Dendritic cell treated with granulocyte-macrophage colony-stimulating factor and Interleukin-4, amounts not matched to agents 40 ng/mL and 50 ng/mL, for 4 days (primary cell): ENCODE measurements around the gene ABHD14A.
"Not testable (repeated sequence)": the region's sequence is repeated elsewhere in the genome, so short reads cannot be mapped to it uniquely, and the experiment has no call there.

ENCODE experiments used
- H3K27ac Mint-ChIP-seq: one replicate; pipeline ENCODE4 v1.8.0; 2022; ENCODE audit warnings: mild to moderate bottlenecking, mixed read lengths
- H3K27me3 Mint-ChIP-seq: one replicate; pipeline ENCODE4 v1.8.0; 2022; ENCODE audit warnings: mild to moderate bottlenecking, mixed read lengths
- H3K36me3 Mint-ChIP-seq: one replicate; pipeline ENCODE4 v1.8.0; 2022; ENCODE audit warnings: low read depth, mixed read lengths
- H3K4me1 Mint-ChIP-seq: one replicate; pipeline ENCODE4 v1.8.0; 2022; ENCODE audit warnings: low read depth, mixed read lengths
- H3K4me3 Mint-ChIP-seq: one replicate; pipeline ENCODE4 v1.8.0; 2022; ENCODE audit warnings: mild to moderate bottlenecking, moderate library complexity, mixed read lengths
- H3K9me3 Mint-ChIP-seq: one replicate; pipeline ENCODE4 v1.8.0; 2022; ENCODE audit warnings: mixed read lengths
- intact Hi-C: fragments of 100-400 bp; cut with micrococcal nuclease; formaldehyde crosslinking; loops from one replicate; pipeline ENCODE4 v1.15.0; 2022

ABHD14A gene

GRCh38 chr3:51974963-51975851 is at the start of gene ABHD14A:
Gene ABHD14A, plus strand, starts transcription at chr3:51975064. Its CDS starts 72 bp downstream, at chr3:51975136.
- Mint-ChIP-seq H3K36me3 (peaks cover 15% of the 10 kb centered on the region), H3K27me3 (no peaks in the 10 kb centered on the region), H3K4me1 (peaks cover 44% of the 10 kb centered on the region), H3K4me3 (peak within 1 kb of the TSS; percentile 92), H3K27ac (peak within 1 kb of the TSS; percentile 96), H3K9me3 (no peaks in the 10 kb centered on the region)
- intact Hi-C loops, result loop anchor here (1.0 kb wide), 1 partner anchor 33 kb away; the partner anchor contains the start of gene PARP3

- Mint-ChIP-seq H3K4me3 (no peak overlapping the region), H3K4me1 (peaks cover 6% of the 10 kb centered on the region), H3K27ac (no peak overlapping the region), H3K27me3 (peaks cover 7% of the 10 kb centered on the region), H3K9me3 (no peaks in the 10 kb centered on the region), H3K36me3 (peaks cover 8% of the 10 kb centered on the region)
- intact Hi-C loops, result no loop called here
Measured at GRCh38 chr3:51927061-51927977, 47.5 kb upstream of the ABHD14A start.

GRCh38 chr3:51928438-51928837 is 46.4 kb upstream of the ABHD14A start:
- Mint-ChIP-seq H3K9me3 (no peaks in the 10 kb centered on the region), H3K4me1 (peaks cover 6% of the 10 kb centered on the region), H3K27ac (no peak overlapping the region), H3K36me3 (peaks cover 20% of the 10 kb centered on the region), H3K27me3 (peaks cover 7% of the 10 kb centered on the region), H3K4me3 (no peak overlapping the region)
- intact Hi-C loops, result no loop called here

GRCh38 chr3:51928981-51929380 is 45.9 kb upstream of the ABHD14A start:
- H3K27me3 Mint-ChIP-seq, H3K4me3 Mint-ChIP-seq, H3K9me3 Mint-ChIP-seq, H3K27ac Mint-ChIP-seq, intact Hi-C loops, H3K4me1 Mint-ChIP-seq: not testable (repeated sequence)
- H3K36me3 Mint-ChIP-seq, result peaks cover 25% of the 10 kb centered on the region

- H3K27me3 Mint-ChIP-seq, result peaks cover 7% of the 10 kb centered on the region
- peaks cover 6% of the 10 kb centered on the region for H3K4me1 Mint-ChIP-seq
- H3K4me3 Mint-ChIP-seq, result no peak overlapping the region
- intact Hi-C loops, result no loop called here
- H3K9me3 Mint-ChIP-seq, result no peaks in the 10 kb centered on the region
- H3K27ac Mint-ChIP-seq, result no peak overlapping the region
- peaks cover 30% of the 10 kb centered on the region for H3K36me3 Mint-ChIP-seq
Measured at GRCh38 chr3:51929420-51930003, 45.4 kb upstream of the ABHD14A start.

GRCh38 chr3:51930439-51930838 is 44.4 kb upstream of the ABHD14A start:
- no peak overlapping the region for H3K4me3 Mint-ChIP-seq
- intact Hi-C loops, result no loop called here

GRCh38 chr3:51931756-51932155 is 43.1 kb upstream of the ABHD14A start:
- H3K4me3 Mint-ChIP-seq, result no peak overlapping the region
- H3K36me3 Mint-ChIP-seq, result peaks cover 53% of the 10 kb centered on the region
- peaks cover 2% of the 10 kb centered on the region for H3K27me3 Mint-ChIP-seq
- intact Hi-C loops, result no loop called here
- peaks cover 6% of the 10 kb centered on the region for H3K4me1 Mint-ChIP-seq
- H3K27ac Mint-ChIP-seq, result no peak overlapping the region
- no peaks in the 10 kb centered on the region for H3K9me3 Mint-ChIP-seq

More at GRCh38 chr3:51930439-51930838, 44.4 kb upstream of the ABHD14A start:
- Mint-ChIP-seq H3K9me3 (no peaks in the 10 kb centered on the region), H3K27me3 (peaks cover 7% of the 10 kb centered on the region), H3K27ac (no peak overlapping the region), H3K4me1 (peaks cover 6% of the 10 kb centered on the region), H3K36me3 (peaks cover 40% of the 10 kb centered on the region)

- intact Hi-C loops, result no loop called here
- Mint-ChIP-seq H3K4me1 (peaks cover 11% of the 10 kb centered on the region), H3K27me3 (peaks cover 2% of the 10 kb centered on the region), H3K27ac (no peak overlapping the region), H3K9me3 (no peaks in the 10 kb centered on the region), H3K4me3 (no peak overlapping the region), H3K36me3 (peaks cover 62% of the 10 kb centered on the region)
Measured at GRCh38 chr3:51932471-51933370, 42.1 kb upstream of the ABHD14A start.

GRCh38 chr3:51933471-51934138 is 41.3 kb upstream of the ABHD14A start:
- Mint-ChIP-seq H3K9me3 (no peaks in the 10 kb centered on the region), H3K27ac (no peak overlapping the region), H3K36me3 (peaks cover 71% of the 10 kb centered on the region), H3K4me1 (peaks cover 11% of the 10 kb centered on the region), H3K4me3 (no peak overlapping the region), H3K27me3 (no peaks in the 10 kb centered on the region)
- intact Hi-C loops, result no loop called here

GRCh38 chr3:51934139-51934850 is 40.6 kb upstream of the ABHD14A start:
- no peaks in the 10 kb centered on the region for H3K27me3 Mint-ChIP-seq
- no peak overlapping the region for H3K4me3 Mint-ChIP-seq
- no peaks in the 10 kb centered on the region for H3K9me3 Mint-ChIP-seq
- H3K36me3 Mint-ChIP-seq, result peaks cover 78% of the 10 kb centered on the region
- intact Hi-C loops, result no loop called here
- H3K4me1 Mint-ChIP-seq, result peaks cover 12% of the 10 kb centered on the region
- H3K27ac Mint-ChIP-seq, result no peak overlapping the region

GRCh38 chr3:51934991-51935885 is 39.6 kb upstream of the ABHD14A start:
- Mint-ChIP-seq H3K36me3 (peaks cover 81% of the 10 kb centered on the region), H3K27ac (no peak overlapping the region), H3K4me1 (peaks cover 13% of the 10 kb centered on the region), H3K4me3 (no peak overlapping the region), H3K27me3 (no peaks in the 10 kb centered on the region), H3K9me3 (no peaks in the 10 kb centered on the region)
- intact Hi-C loops, result no loop called here
